Brain microvascular endothelial cell (primary cell): ENCODE data around the gene CELF1.
"Not testable (repeated sequence)": the region's sequence is repeated elsewhere in the genome, so short reads cannot be mapped to it uniquely, and the experiment has no call there.

Experiments used
- DNase-seq: peaks from one replicate; pipeline ENCODE4 v3.0.0-alpha.2; 2020
- H3K27ac ChIP-seq: fragments of 250-450 bp; sonication (Bioruptor Pico); 2 replicates; pipeline ENCODE4 v1.5.1; 2020; ENCODE audit warnings: mild to moderate bottlenecking, moderate library complexity
- H3K27me3 ChIP-seq: fragments of 250-450 bp; sonication (Bioruptor Pico); replicated peaks from 2 replicates; pipeline ENCODE4 v1.5.1; 2020; ENCODE audit warnings: mild to moderate bottlenecking
- H3K36me3 ChIP-seq: fragments of 250-450 bp; sonication (Bioruptor Pico); replicated peaks from 2 replicates; pipeline ENCODE4 v1.5.1; 2020; ENCODE audit warnings: mild to moderate bottlenecking
- H3K4me3 ChIP-seq: 2 replicates; pipeline ENCODE4 v1.5.1; 2011; ENCODE audit warnings: low read depth, mild to moderate bottlenecking, control low read depth, low read length, moderate library complexity
- in situ Hi-C: cut with HindIII; loops from 2 replicates; pipeline ENCODE4 v1.10.0; 2017; ENCODE audit warnings: low sequenced_read_pairs, low pct_ligation_motif_present
- TF ChIP-seq, protein P1 (sequence below): IDR thresholded peaks from 2 replicates; pipeline ENCODE4 v1.5.1; 2011; ENCODE audit warnings: low read depth, mild to moderate bottlenecking, moderate library complexity, low read length, control low read depth, inconsistent platforms; ENCODE audit errors: missing control alignments

CELF1 gene

DNA sequence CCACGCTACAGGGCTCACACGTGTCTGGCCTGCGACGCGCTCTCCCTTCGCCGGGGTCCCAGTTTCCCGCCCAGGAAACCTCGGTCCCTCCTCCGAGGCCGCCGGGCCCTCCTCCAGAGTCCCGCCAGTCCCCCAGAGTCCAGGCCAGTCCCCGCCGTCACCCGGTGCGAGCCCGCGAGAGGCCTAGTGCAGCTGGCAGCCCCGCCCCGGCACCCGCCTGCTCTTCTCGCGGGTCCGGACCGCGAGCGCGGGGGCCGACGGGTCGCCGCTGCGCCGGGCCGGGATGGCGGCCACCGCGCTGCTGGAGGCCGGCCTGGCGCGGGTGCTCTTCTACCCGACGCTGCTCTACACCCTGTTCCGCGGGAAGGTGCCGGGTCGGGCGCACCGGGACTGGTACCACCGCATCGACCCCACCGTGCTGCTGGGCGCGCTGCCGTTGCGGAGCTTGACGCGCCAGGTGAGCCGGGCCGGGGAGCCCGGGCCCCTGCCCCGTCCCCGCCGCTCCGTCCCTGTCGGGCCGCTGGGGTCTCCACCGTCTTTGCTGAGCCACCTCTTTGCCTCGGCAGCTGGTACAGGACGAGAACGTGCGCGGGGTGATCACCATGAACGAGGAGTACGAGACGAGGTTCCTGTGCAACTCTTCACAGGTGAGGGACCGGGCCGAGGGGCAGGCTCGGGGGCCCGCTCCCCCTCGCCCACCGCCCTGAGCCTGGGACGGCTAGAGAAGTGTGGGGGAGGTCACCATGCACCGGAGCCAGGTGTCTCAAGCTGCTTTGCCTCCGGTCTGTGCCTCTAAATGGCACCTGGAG, 12.6 kb upstream of the CELF1 start, which contains the start of gene PTPMT1:
PTPMT1 (plus strand) TSS at position 260 of the 809 bp plus-strand sequence; CDS start at position 284, 24 bp downstream.
- peak within 1 kb of the TSS; percentile 39 for H3K27ac ChIP-seq
- H3K36me3 ChIP-seq, result no peaks in the 10 kb centered on the region
- peak; percentile 58 for DNase-seq
- H3K27me3 ChIP-seq, result no peaks in the 10 kb centered on the region
- in situ Hi-C loops, result no loop called here
- peak within 1 kb of the TSS; percentile 80 for H3K4me3 ChIP-seq
- TF ChIP-seq, protein P1, sequence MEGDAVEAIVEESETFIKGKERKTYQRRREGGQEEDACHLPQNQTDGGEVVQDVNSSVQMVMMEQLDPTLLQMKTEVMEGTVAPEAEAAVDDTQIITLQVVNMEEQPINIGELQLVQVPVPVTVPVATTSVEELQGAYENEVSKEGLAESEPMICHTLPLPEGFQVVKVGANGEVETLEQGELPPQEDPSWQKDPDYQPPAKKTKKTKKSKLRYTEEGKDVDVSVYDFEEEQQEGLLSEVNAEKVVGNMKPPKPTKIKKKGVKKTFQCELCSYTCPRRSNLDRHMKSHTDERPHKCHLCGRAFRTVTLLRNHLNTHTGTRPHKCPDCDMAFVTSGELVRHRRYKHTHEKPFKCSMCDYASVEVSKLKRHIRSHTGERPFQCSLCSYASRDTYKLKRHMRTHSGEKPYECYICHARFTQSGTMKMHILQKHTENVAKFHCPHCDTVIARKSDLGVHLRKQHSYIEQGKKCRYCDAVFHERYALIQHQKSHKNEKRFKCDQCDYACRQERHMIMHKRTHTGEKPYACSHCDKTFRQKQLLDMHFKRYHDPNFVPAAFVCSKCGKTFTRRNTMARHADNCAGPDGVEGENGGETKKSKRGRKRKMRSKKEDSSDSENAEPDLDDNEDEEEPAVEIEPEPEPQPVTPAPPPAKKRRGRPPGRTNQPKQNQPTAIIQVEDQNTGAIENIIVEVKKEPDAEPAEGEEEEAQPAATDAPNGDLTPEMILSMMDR, result no peak

DNA sequence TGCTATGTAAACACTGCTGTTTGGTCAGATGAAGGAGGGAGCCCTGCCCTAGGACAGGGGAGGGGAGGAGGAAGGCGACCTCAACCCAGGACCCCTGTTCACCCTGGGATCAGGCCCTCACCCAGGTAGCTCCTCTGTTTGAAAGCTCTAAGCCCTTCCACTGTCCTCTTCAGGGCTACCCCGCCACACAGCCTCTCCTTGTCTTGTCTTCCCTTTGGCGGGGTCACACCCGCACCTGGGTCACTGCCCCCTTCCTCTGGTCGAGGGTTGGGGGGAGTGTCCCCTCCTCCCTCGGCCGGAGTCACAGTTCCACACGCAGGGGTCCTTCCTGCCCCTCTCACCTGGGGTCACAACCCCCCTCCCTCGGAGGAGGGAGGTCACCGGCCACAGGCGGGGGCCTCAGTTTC, 12.0 kb upstream of the CELF1 start:
- in situ Hi-C loops, result no loop called here
- no peaks in the 10 kb centered on the region for H3K27me3 ChIP-seq
- peak overlapping the region; percentile 80 for H3K4me3 ChIP-seq
- DNase-seq, result no peak
- no peaks in the 10 kb centered on the region for H3K36me3 ChIP-seq
- peak overlapping the region; percentile 39 for H3K27ac ChIP-seq
- TF ChIP-seq, protein P1, result no peak

DNA sequence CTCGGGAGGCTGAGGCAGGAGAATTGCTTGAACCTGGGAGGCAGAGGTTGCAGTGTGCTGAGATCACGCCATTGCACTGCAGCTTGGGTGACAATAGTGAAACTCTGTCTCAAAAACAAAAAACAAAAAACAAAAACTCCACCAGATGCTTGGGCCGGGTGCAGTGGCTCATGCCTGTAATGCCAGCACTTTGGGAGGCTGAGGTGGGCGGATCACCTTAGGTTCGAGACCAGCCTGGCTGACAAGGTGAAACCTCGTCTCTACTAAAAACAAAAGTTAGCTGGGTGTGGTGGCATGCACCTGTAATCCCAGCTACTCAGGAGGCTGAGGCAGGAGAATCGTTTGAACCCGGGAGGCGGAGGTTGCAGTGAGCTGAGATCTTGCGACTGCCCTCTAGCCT, 11.4 kb upstream of the CELF1 start:
- in situ Hi-C loops, H3K27ac ChIP-seq, H3K36me3 ChIP-seq, H3K27me3 ChIP-seq, H3K4me3 ChIP-seq, DNase-seq: not testable (repeated sequence)

DNA sequence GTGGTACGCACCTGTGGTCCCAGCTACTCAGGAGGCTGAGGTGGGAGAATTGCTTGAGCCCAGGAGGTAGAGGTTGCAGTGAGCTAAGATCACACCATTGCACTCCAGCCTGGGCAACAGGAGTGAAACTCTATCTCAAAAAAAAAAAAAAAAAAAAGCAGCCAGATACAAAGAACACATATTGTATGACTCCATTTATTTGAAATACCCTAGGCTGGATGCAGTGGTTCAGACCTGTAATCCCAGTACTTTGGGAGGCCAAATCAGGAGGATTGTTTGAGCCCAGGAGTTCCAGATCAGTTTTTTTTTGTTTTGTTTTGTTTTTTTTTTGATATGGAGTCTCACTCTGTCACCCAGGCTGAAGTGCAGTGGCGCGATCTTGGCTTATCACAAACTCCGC, 9.5 kb upstream of the CELF1 start:
- in situ Hi-C loops, DNase-seq, H3K27me3 ChIP-seq, H3K27ac ChIP-seq, H3K36me3 ChIP-seq, H3K4me3 ChIP-seq: not testable (repeated sequence)

DNA sequence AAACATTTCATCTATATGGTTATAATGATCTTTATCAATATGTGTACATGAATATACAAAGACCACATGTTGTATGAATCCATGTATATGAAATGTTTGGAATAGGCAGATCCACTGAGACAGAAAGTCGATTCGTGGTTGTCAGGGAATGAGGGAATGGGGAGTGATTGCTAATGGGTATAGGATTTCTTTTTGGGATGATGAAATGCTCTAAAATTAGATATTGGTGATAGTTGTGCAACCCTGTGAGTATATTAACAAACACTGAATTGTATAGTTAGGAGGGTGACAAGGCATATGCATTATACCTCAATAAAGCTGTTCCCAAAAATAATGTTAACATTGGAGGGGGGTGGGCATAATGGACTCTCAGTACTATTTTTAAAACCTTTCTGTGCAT, 7.5 kb upstream of the CELF1 start:
- DNase-seq, result no peak
- Histone ChIP-seq H3K36me3 (no peaks in the 10 kb centered on the region), H3K27me3 (no peaks in the 10 kb centered on the region), H3K27ac (no peak overlapping the region), H3K4me3 (no peak overlapping the region)
- TF ChIP-seq, protein P1, result no peak
- in situ Hi-C loops, result no loop called here

DNA sequence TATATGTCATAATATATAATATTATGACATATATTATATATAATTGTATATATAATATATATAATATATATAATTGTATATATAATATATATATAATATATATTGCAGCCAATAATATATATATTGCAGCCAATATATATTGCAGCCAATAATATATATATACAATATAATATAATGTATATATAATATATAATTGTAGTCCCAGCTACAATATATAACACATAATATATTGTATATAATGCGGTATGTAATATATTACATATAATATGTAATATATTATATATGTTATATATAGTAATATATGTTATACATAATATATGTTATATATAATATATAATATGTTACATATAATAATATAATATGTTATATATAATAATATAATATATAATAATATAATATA, 5.8 kb upstream of the CELF1 start:
- H3K27me3 ChIP-seq, result no peaks in the 10 kb centered on the region
- no peak for DNase-seq
- H3K36me3 ChIP-seq, result no peaks in the 10 kb centered on the region
- in situ Hi-C loops, result no loop called here
- no peak overlapping the region for H3K4me3 ChIP-seq
- TF ChIP-seq, protein P1, result no peak
- no peak overlapping the region for H3K27ac ChIP-seq

DNA sequence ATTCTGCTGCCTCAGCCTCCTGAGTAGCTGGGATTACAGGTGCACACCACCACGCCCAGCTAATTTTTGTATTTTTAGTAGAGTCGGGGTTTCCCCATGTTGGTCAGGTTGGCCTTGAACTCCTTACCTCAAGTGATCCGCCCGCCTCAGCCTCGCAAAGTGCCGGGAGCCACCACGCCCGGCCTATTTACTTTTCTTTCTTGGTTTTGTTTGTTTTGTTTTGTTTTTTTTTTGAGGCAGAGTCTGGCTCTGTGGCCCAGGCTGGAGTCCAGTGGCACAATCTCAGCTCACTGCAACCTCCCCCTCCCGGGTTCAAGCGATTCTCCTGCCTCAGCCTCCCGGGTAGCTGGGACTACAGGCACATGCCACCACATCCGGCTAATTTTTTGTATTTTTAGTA, 4.1 kb upstream of the CELF1 start:
- in situ Hi-C loops, H3K4me3 ChIP-seq, DNase-seq, H3K27me3 ChIP-seq, H3K36me3 ChIP-seq, H3K27ac ChIP-seq: not testable (repeated sequence)
